IMR-90 (cell line): ENCODE measurements around the gene PHC2. TPM values are rescaled to one million over a fixed set of nuclear protein-coding genes. Genes with fewer than 3 reads are reported as not detected.

ENCODE experiments used
- ATAC-seq: fragments of 200-7000 bp; cut with Tn5 transposase; 2 replicates; pipeline ENCODE4 v1.9.1; 2020; ENCODE audit warnings: low read depth, mild to moderate bottlenecking, moderate library complexity
- BruUV-seq: library from RNA; stranded (reverse); fragments of 400-500 nt; replicated peaks from 2 replicates; lab custom pipeline; 2021; lab: Mats Ljungman, UMichigan
- CTCF ChIA-PET: fragments of 300-600 bp; formaldehyde crosslinking; extraction: SDS; loops from one replicate; lab custom pipeline; 2021; ENCODE audit warnings: antibody characterized with exemption; lab: Yijun Ruan, JAX
- POLR2A ChIA-PET: fragments of 300-600 bp; sonication (Branson Sonifier 250); formaldehyde crosslinking; loops from one replicate; lab custom pipeline; 2022; ENCODE audit warnings: antibody characterized with exemption; ENCODE audit not compliant: unreplicated experiment; lab: Charles Lee
- DNase-seq: peaks from one replicate; pipeline ENCODE4 v3.0.0; 2013
- H2AFZ ChIP-seq: replicated peaks from 2 replicates; pipeline ENCODE3; 2013; ENCODE audit warnings: low read length, mild to moderate bottlenecking; ENCODE audit not compliant: poor library complexity
- H2AK5ac ChIP-seq: 2 replicates; pipeline ENCODE4 v1.6.1; 2013; ENCODE audit warnings: low read depth, low read length, inconsistent platforms
- H2AK9ac ChIP-seq: replicated peaks from 2 replicates; pipeline ENCODE3; 2013; ENCODE audit warnings: mild to moderate bottlenecking, low read depth, low read length, moderate library complexity; ENCODE audit not compliant: poor library complexity
- H2BK120ac ChIP-seq: 2 replicates; pipeline ENCODE4 v1.6.1; 2013; ENCODE audit warnings: low read depth, low read length, inconsistent platforms
- H2BK15ac ChIP-seq: 3 replicates; pipeline ENCODE4 v1.6.1; 2013; ENCODE audit warnings: low read depth, low read length, inconsistent platforms
- H2BK20ac ChIP-seq: 2 replicates; pipeline ENCODE4 v1.6.1; 2013; ENCODE audit warnings: low read depth, mild to moderate bottlenecking, inconsistent platforms, low read length, moderate library complexity
- H2BK5ac ChIP-seq: 2 replicates; pipeline ENCODE4 v1.6.1; 2013; ENCODE audit warnings: mild to moderate bottlenecking, low read depth, low read length, inconsistent platforms; ENCODE audit not compliant: poor library complexity, severe bottlenecking
- H3K14ac ChIP-seq: replicated peaks from 2 replicates; pipeline ENCODE4 v1.6.1; 2013; ENCODE audit warnings: low read depth, low read length, inconsistent platforms
- H3K18ac ChIP-seq: 2 replicates; pipeline ENCODE4 v1.6.1; 2013; ENCODE audit warnings: low read depth, low read length, control low read depth
- H3K23ac ChIP-seq: 2 replicates; pipeline ENCODE4 v1.6.1; 2013; ENCODE audit warnings: low read depth, low read length, inconsistent platforms
- H3K27ac ChIP-seq: 2 replicates; pipeline ENCODE4 v1.5.1; 2013; ENCODE audit warnings: mild to moderate bottlenecking, control low read depth, low read length; ENCODE audit not compliant: insufficient read depth
- H3K27me3 ChIP-seq: 2 replicates; pipeline ENCODE4 v1.6.1; 2013; ENCODE audit warnings: low read length; ENCODE audit not compliant: control insufficient read depth, insufficient read depth
- H3K36me3 ChIP-seq: 2 replicates; pipeline ENCODE4 v1.6.1; 2013; ENCODE audit warnings: low read length, mixed read lengths; ENCODE audit not compliant: control insufficient read depth, insufficient read depth
- H3K4ac ChIP-seq: 2 replicates; pipeline ENCODE4 v1.6.1; 2013; ENCODE audit warnings: low read depth, low read length, inconsistent platforms
- H3K4me1 ChIP-seq: 2 replicates; pipeline ENCODE4 v1.6.1; 2013; ENCODE audit warnings: low read length, mixed read lengths; ENCODE audit not compliant: control insufficient read depth, insufficient read depth
- H3K4me2 ChIP-seq: 2 replicates; pipeline ENCODE4 v1.6.1; 2013; ENCODE audit warnings: low read depth, mild to moderate bottlenecking, control low read depth, low read length, moderate library complexity
- H3K4me3 ChIP-seq: 2 replicates; pipeline ENCODE4 v1.5.1; 2013; ENCODE audit warnings: low read depth, mild to moderate bottlenecking, control low read depth, low read length, moderate library complexity; ENCODE audit not compliant: insufficient read depth
- H3K56ac ChIP-seq: 2 replicates; pipeline ENCODE4 v1.6.1; 2013; ENCODE audit warnings: low read length, inconsistent platforms; ENCODE audit not compliant: insufficient read depth; ENCODE audit errors: extremely low read depth
- H3K79me1 ChIP-seq, 2 experiments: 2 replicates each; pipeline ENCODE4 v1.6.1; 2013; ENCODE audit warnings: low read length in 2 of 2, inconsistent platforms in 1 of 2, low read depth in 1 of 2
- H3K9ac ChIP-seq: 2 replicates; pipeline ENCODE4 v1.6.1; 2013; ENCODE audit warnings: low read depth, low read length, control low read depth
- H3K9me1 ChIP-seq: 2 replicates; pipeline ENCODE4 v1.6.1; 2013; ENCODE audit warnings: low read length, inconsistent platforms; ENCODE audit not compliant: insufficient read depth
- H3K9me3 ChIP-seq: 2 replicates; pipeline ENCODE4 v1.6.1; 2013; ENCODE audit warnings: low read length; ENCODE audit not compliant: control insufficient read depth, insufficient read depth
- H4K20me1 ChIP-seq: 2 replicates; pipeline ENCODE4 v1.6.1; 2013; ENCODE audit warnings: low read length, inconsistent platforms; ENCODE audit not compliant: insufficient read depth
- H4K5ac ChIP-seq: 2 replicates; pipeline ENCODE4 v1.6.1; 2013; ENCODE audit warnings: mild to moderate bottlenecking, low read depth, low read length, control low read depth
- H4K8ac ChIP-seq, 2 experiments: 2 replicates each; pipeline ENCODE4 v1.6.1; 2013; ENCODE audit warnings: low read depth in 2 of 2, low read length in 2 of 2, control low read depth in 1 of 2, inconsistent platforms in 1 of 2
- H4K91ac ChIP-seq: 2 replicates; pipeline ENCODE4 v1.6.1; 2013; ENCODE audit warnings: low read depth, low read length, inconsistent platforms; ENCODE audit not compliant: insufficient read depth
- BHLHE40 ChIP-seq: fragments of 150-350 bp; IDR thresholded peaks from 2 replicates; pipeline ENCODE4 v1.6.1; 2016; ENCODE audit warnings: mild to moderate bottlenecking, low read depth, low read length
- CEBPB ChIP-seq: IDR thresholded peaks from 2 replicates; pipeline ENCODE4 v1.6.1; 2012; ENCODE audit warnings: low read depth, low read length, improper control_type of control experiment
- CHD1 ChIP-seq: IDR thresholded peaks from 2 replicates; pipeline ENCODE4 v1.6.1; 2012; ENCODE audit warnings: low read depth, low read length, improper control_type of control experiment
- ELK1 ChIP-seq: fragments of 150-350 bp; IDR thresholded peaks from 2 replicates; pipeline ENCODE4 v1.6.1; 2016; ENCODE audit warnings: low read depth, mild to moderate bottlenecking, low read length, moderate library complexity, borderline replicate concordance
- FOS ChIP-seq: fragments of 150-350 bp; IDR thresholded peaks from 2 replicates; pipeline ENCODE4 v1.6.1; 2016; ENCODE audit warnings: low read depth, low read length
- MAFK ChIP-seq: IDR thresholded peaks from 2 replicates; pipeline ENCODE4 v1.6.1; 2012; ENCODE audit warnings: low read depth, low read length, improper control_type of control experiment
- NFE2L2 ChIP-seq: fragments of 150-350 bp; IDR thresholded peaks from 2 replicates; pipeline ENCODE4 v1.6.1; 2016; ENCODE audit warnings: low read depth, mild to moderate bottlenecking, low read length
- POLR2A ChIP-seq: IDR thresholded peaks from 2 replicates; pipeline ENCODE4 v1.6.1; 2012; ENCODE audit warnings: mild to moderate bottlenecking, low read depth, low read length
- RAD21 ChIP-seq: IDR thresholded peaks from 2 replicates; pipeline ENCODE4 v1.6.1; 2012; ENCODE audit warnings: low read length, improper control_type of control experiment
- RFX5 ChIP-seq: IDR thresholded peaks from 2 replicates; pipeline ENCODE4 v1.8.0; 2012; ENCODE audit warnings: low read depth, mild to moderate bottlenecking, low read length, moderate library complexity
- SMC3 ChIP-seq: fragments of 150-350 bp; IDR thresholded peaks from 2 replicates; pipeline ENCODE4 v1.6.1; 2016; ENCODE audit warnings: low read depth, mild to moderate bottlenecking, antibody characterized with exemption, low read length, moderate library complexity
- WGBS, 2 experiments: methylation state at CpG; one replicate each; pipeline versions ENCODE4 v1.1.5 to v1.1.7; 2013; ENCODE audit warnings: missing lambda C conversion rate in 2 of 2; ENCODE audit not compliant: insufficient read length in 1 of 2; ENCODE audit errors: extremely low coverage in 2 of 2; 5-methylcytosine and 5-hydroxymethylcytosine counted together
- dilution Hi-C: fragments of 300-500 bp; cut with HindIII; formaldehyde crosslinking; loops from one replicate; pipeline ENCODE4 v1.14.3; 2018; ENCODE audit warnings: low sequenced_read_pairs; ENCODE audit not compliant: unreplicated experiment
- in situ Hi-C: fragments of 300-500 bp; cut with MboI; formaldehyde crosslinking; loops from 3 replicates; pipeline ENCODE4 v1.14.3; 2019; ENCODE audit warnings: low sequenced_read_pairs, inconsistent platforms, mixed read lengths
- intact Hi-C: fragments of 100-400 bp; cut with micrococcal nuclease; formaldehyde crosslinking; loops from 2 replicates; pipeline ENCODE4 v1.10.0; 2022
- polyA plus RNA-seq, 3 experiments: library from polyadenylated mRNA; depleted of rRNA; stranded (reverse); fragments of >200 nt; gene quantifications; 2 replicates each; pipeline ENCODE4 v1.2.3, GENCODE V29; 2012; ENCODE audit warnings: low replicate concordance in 1 of 3
- total RNA-seq: library from RNA; depleted of rRNA; stranded (reverse); fragments of >200 nt; gene quantifications from 2 replicates; pipeline ENCODE4 v1.2.3, GENCODE V29; 2012
- TF ChIP-seq, protein P1 (sequence below): conservative IDR thresholded peaks from 2 replicates; pipeline ENCODE4 v1.5.1; 2012; ENCODE audit warnings: mild to moderate bottlenecking, low read depth, low read length, improper control_type of control experiment
- TF ChIP-seq, protein P2 (sequence below): fragments of 150-350 bp; IDR thresholded peaks from 2 replicates; pipeline ENCODE4 v1.6.1; 2017; ENCODE audit warnings: mild to moderate bottlenecking, antibody characterized with exemption, low read length, low read depth

The PHC2 gene
- total and polyA plus RNA-seq, 2 of the 4 experiments (the other 2 are of a cell fraction), result 46.4 to 98.1 TPM

- intact Hi-C loops (no loop called here), in situ Hi-C loops (no loop called here), dilution Hi-C loops (no loop called here)
- Histone ChIP-seq H4K20me1 (no peaks in the 10 kb centered on the region), H2AK9ac (no peak overlapping the region), H2AFZ (no peak overlapping the region), H3K9me3 (0 out of 2 replicates have a peak, but pooled peaks cover 2% of the 10 kb centered on the region), H3K18ac (no peak overlapping the region), H3K36me3 (no peaks in the 10 kb centered on the region), H3K4me3 (no peak overlapping the region), H4K5ac (no peak overlapping the region), H2AK5ac (no peak overlapping the region), H3K27me3 (no peaks in the 10 kb centered on the region), H2BK20ac (no peak overlapping the region), H2BK5ac (no peak overlapping the region), H3K9me1 (0 out of 2 replicates have a peak, but pooled peaks cover 4% of the 10 kb centered on the region), H3K23ac (no peak overlapping the region), H3K4me1 (peaks cover 4% of the 10 kb centered on the region; the same call in 1 of the 2 replicates), H3K27ac (no peak overlapping the region), H3K14ac (no peak overlapping the region), H3K9ac (no peak overlapping the region), H4K91ac (no peak overlapping the region), H2BK120ac (no peak overlapping the region), H3K4ac (no peak overlapping the region), H3K56ac (no peak overlapping the region), H3K4me2 (no peak overlapping the region), H3K79me1 (0 out of 4 replicates have a peak, but pooled peaks cover 0 to 3% of the 10 kb centered on the region in 2 experiments), H4K8ac (no peak overlapping the region), H2BK15ac (no peak overlapping the region)
- CTCF ChIA-PET, result interaction anchor here (1.1 kb wide), 1 partner anchor 14 kb away, joined by 3 read pairs; no protein-coding TSS in a partner anchor
- no CpG with 5 or more reads among the region's 1 CpG for WGBS, 2 experiments
- POLR2A ChIA-PET, result no interaction called here
- TF ChIP-seq POLR2A (no peak), RAD21 (no peak), SMC3 (no peak), MAFK (no peak), FOS (no peak), ELK1 (no peak), RFX5 (no peak), CHD1 (no peak), CEBPB (no peak), NFE2L2 (no peak), BHLHE40 (no peak)
- TF ChIP-seq, protein P1, sequence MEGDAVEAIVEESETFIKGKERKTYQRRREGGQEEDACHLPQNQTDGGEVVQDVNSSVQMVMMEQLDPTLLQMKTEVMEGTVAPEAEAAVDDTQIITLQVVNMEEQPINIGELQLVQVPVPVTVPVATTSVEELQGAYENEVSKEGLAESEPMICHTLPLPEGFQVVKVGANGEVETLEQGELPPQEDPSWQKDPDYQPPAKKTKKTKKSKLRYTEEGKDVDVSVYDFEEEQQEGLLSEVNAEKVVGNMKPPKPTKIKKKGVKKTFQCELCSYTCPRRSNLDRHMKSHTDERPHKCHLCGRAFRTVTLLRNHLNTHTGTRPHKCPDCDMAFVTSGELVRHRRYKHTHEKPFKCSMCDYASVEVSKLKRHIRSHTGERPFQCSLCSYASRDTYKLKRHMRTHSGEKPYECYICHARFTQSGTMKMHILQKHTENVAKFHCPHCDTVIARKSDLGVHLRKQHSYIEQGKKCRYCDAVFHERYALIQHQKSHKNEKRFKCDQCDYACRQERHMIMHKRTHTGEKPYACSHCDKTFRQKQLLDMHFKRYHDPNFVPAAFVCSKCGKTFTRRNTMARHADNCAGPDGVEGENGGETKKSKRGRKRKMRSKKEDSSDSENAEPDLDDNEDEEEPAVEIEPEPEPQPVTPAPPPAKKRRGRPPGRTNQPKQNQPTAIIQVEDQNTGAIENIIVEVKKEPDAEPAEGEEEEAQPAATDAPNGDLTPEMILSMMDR, result no peak
- TF ChIP-seq, protein P2, sequence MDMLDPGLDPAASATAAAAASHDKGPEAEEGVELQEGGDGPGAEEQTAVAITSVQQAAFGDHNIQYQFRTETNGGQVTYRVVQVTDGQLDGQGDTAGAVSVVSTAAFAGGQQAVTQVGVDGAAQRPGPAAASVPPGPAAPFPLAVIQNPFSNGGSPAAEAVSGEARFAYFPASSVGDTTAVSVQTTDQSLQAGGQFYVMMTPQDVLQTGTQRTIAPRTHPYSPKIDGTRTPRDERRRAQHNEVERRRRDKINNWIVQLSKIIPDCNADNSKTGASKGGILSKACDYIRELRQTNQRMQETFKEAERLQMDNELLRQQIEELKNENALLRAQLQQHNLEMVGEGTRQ, result no peak
- DNase-seq (no peak), ATAC-seq (no peak)
- no TSS peak for BruUV-seq
Measured at GRCh38 chr1:33407352-33408092, 23.4 kb downstream of the PHC2 start.
